Thoracic aorta (tissue), 2 donors: ENCODE results near the gene SLC37A2. TPM values are rescaled to one million over a fixed set of nuclear protein-coding genes. Genes with fewer than 3 reads are reported as not detected.

Source experiments
- ATAC-seq: fragments of 150-250 bp; one replicate; pipeline ENCODE4 v1.8.0; 2017; ENCODE audit warnings: low read depth; ENCODE audit not compliant: insufficient number of reproducible peaks, low FRiP score
- DNase-seq: peaks from one replicate; pipeline ENCODE4 v3.0.0-alpha.2; 2020; ENCODE audit warnings: low spot score
- H3K27ac ChIP-seq, 2 donors: fragments of 200-600 bp; sonication (generic); 1 replicate in 1 of 2; 2 replicates in 1 of 2; pipeline ENCODE4 v1.5.1; 2016; ENCODE audit warnings: mild to moderate bottlenecking in 2 of 2, moderate library complexity in 2 of 2
- H3K27me3 ChIP-seq: fragments of 200-600 bp; sonication (generic); replicated peaks from 2 replicates; pipeline ENCODE4 v1.6.0; 2016; ENCODE audit warnings: mild to moderate bottlenecking; ENCODE audit not compliant: insufficient read depth
- H3K36me3 ChIP-seq: fragments of 200-600 bp; sonication (generic); one replicate; pipeline ENCODE4 v1.5.1; 2016
- H3K4me1 ChIP-seq, 2 donors: fragments of 200-600 bp; sonication (generic); 1 replicate in 1 of 2; 2 replicates in 1 of 2; pipeline versions ENCODE4 v1.5.1 to v1.6.0; 2016; ENCODE audit warnings: low read depth in 2 of 2, mild to moderate bottlenecking in 1 of 2; ENCODE audit not compliant: control insufficient read depth in 1 of 2
- H3K4me3 ChIP-seq: fragments of 200-600 bp; sonication (generic); 2 replicates; pipeline ENCODE4 v1.5.1; 2016; ENCODE audit warnings: mild to moderate bottlenecking
- H3K9me3 ChIP-seq: fragments of 200-600 bp; sonication (generic); 2 replicates; pipeline ENCODE4 v1.5.1; 2016
- total RNA-seq, 2 donors: library from RNA; depleted of rRNA; stranded (reverse); fragments of >200 nt; gene quantifications; one replicate each; pipeline versions ENCODE4 v1.1.0 to v1.2.3, GENCODE V29; 2016
- TF ChIP-seq, protein P1 (sequence below): fragments of 200-600 bp; sonication (generic); IDR thresholded peaks from one replicate; pipeline ENCODE4 v1.5.1; 2019; ENCODE audit warnings: antibody characterized with exemption

Gene SLC37A2
- total RNA-seq, 2 donors from 2014 or later: 8.9 to 11.6 TPM

GRCh38 chr11:125136001-125136400 is 72.9 kb downstream of the SLC37A2 start:
- DNase-seq: no peak

DNA sequence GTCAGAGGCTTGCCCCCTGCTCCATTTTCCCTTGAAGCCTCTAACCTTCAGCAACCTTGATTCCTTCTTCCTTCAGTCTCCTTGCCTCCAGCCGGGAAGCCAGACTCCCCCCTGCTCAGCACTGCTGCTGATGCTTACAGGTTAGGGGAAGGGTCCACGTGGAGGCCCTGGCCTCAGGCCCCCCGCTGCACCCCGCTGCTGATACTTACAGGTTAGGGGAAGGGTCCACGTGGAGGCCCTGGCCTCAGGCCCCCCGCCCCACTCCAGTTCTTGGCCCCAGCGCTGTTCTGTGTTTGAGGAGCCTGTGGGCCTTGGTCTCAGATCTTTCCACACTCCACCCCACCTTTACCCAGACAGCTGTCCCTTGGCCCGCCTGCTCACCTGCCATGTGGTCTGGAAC is 75.9 kb downstream of the SLC37A2 start:
- no peak for ATAC-seq
- no peak for DNase-seq
- H3K36me3 ChIP-seq: no peaks in the 10 kb centered on the region
- no peak overlapping the region for H3K4me3 ChIP-seq
- no peak overlapping the region for H3K27ac ChIP-seq
- H3K27me3 ChIP-seq: no peaks in the 10 kb centered on the region
- H3K4me1 ChIP-seq: no peaks in the 10 kb centered on the region
- H3K9me3 ChIP-seq: no peaks in the 10 kb centered on the region
- TF ChIP-seq, protein P1, sequence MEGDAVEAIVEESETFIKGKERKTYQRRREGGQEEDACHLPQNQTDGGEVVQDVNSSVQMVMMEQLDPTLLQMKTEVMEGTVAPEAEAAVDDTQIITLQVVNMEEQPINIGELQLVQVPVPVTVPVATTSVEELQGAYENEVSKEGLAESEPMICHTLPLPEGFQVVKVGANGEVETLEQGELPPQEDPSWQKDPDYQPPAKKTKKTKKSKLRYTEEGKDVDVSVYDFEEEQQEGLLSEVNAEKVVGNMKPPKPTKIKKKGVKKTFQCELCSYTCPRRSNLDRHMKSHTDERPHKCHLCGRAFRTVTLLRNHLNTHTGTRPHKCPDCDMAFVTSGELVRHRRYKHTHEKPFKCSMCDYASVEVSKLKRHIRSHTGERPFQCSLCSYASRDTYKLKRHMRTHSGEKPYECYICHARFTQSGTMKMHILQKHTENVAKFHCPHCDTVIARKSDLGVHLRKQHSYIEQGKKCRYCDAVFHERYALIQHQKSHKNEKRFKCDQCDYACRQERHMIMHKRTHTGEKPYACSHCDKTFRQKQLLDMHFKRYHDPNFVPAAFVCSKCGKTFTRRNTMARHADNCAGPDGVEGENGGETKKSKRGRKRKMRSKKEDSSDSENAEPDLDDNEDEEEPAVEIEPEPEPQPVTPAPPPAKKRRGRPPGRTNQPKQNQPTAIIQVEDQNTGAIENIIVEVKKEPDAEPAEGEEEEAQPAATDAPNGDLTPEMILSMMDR: no peak

More at GRCh38 chr11:125136001-125136400, 72.9 kb downstream of the SLC37A2 start:
- ATAC-seq: no peak
- Histone ChIP-seq H3K27ac (no peak overlapping the region), H3K4me1 (no peaks in the 10 kb centered on the region), H3K27me3 (no peaks in the 10 kb centered on the region), H3K36me3 (no peaks in the 10 kb centered on the region), H3K4me3 (no peak overlapping the region), H3K9me3 (no peaks in the 10 kb centered on the region)
- TF ChIP-seq, protein P1: no peak

GRCh38 chr11:125139778-125140177 is 76.7 kb downstream of the SLC37A2 start:
- Histone ChIP-seq H3K36me3 (no peaks in the 10 kb centered on the region), H3K4me1 (no peaks in the 10 kb centered on the region), H3K9me3 (no peaks in the 10 kb centered on the region), H3K27me3 (no peaks in the 10 kb centered on the region), H3K4me3 (no peak overlapping the region), H3K27ac (no peak overlapping the region)
- TF ChIP-seq, protein P1: no peak
- ATAC-seq: no peak
- DNase-seq: no peak

Other genes with a start within 250 kb of the SLC37A2 start
- 10 to 100 TPM in 1 of 2 donors, 1 to 10 TPM in 1; 5.5 to 13.7 TPM for gene ROBO3, start 197.9 kb upstream of the SLC37A2 start, total RNA-seq
- 10 to 100 TPM in 1 of 2 donors, 1 to 10 TPM in 1; 8.5 to 18.8 TPM for gene ROBO4, start 165.4 kb upstream of the SLC37A2 start, total RNA-seq
- gene HEPN1, start 144.1 kb upstream of the SLC37A2 start, total RNA-seq: under 1 TPM in 1 of 2 donors, not detected in 1; 0.41 TPM
- gene HEPACAM, start 127.3 kb upstream of the SLC37A2 start, total RNA-seq: 1 to 10 TPM in 1 of 2 donors, under 1 TPM in 1; 0.49 to 1.2 TPM
- gene CCDC15, start 109.1 kb upstream of the SLC37A2 start, total RNA-seq: 1 to 10 TPM in 1 of 2 donors, under 1 TPM in 1; 0.49 to 1.2 TPM
- gene TMEM218, start 48.3 kb downstream of the SLC37A2 start, total RNA-seq: 10 to 100 TPM; 15.2 to 17.7 TPM
- 1 to 10 TPM; 1.4 to 9.2 TPM for gene PKNOX2, start 101.4 kb downstream of the SLC37A2 start, total RNA-seq